GM19468 (cell line): ENCODE measurements around the gene ATAD3C.

ENCODE experiments used
- ATAC-seq: cut with Tn5 transposase; IDR thresholded peaks from one replicate; pipeline ENCODE4 v1.9.1; 2021; ENCODE audit warnings: mild to moderate bottlenecking, moderate library complexity, moderate number of reproducible peaks; ENCODE audit not compliant: unreplicated experiment; ENCODE audit errors: extremely low read depth

Gene ATAD3C

DNA sequence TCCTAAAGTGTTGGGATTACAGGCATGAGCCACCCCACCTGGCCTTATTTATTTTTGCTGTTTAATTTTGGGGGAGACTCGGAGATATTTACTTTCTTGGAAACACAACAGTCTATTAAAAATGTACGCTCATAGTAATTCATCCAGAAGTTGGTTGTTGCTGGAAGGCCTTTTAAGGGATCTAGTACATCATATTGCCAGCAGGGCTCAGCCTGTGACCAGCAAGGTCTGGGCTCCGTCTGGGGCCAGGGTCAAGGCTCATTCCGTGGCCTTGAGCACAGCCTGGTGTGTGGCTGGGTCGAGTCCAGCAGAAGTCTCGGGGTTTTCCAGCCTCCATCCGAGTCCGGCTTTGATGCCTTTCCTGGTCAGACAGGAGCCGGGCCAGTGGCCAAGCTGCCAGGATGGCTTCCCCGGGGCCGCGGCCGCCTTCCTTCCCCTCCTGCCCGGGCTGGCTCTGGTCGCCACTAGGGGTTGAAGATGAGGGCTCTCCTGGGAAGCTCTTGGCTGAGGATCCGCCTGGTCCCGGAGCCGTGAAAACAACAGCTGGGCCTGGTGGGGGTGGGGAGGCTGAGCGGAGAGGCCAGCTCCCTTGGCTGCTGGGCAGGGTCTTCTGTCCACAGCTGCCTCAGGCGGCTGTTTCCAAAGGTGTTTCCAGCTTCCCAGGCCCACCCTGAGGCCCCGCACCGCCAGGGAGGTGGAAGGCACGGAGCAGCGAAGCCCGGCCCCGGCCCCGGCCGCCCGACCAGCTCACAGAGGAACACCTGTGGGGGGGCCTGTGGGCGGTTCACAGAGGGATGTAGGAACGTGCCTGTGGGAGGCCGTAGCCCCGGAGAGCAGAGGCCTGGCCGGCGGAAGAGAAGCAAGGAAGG is 19.1 kb upstream of the ATAD3C start:
- no peak for ATAC-seq

DNA sequence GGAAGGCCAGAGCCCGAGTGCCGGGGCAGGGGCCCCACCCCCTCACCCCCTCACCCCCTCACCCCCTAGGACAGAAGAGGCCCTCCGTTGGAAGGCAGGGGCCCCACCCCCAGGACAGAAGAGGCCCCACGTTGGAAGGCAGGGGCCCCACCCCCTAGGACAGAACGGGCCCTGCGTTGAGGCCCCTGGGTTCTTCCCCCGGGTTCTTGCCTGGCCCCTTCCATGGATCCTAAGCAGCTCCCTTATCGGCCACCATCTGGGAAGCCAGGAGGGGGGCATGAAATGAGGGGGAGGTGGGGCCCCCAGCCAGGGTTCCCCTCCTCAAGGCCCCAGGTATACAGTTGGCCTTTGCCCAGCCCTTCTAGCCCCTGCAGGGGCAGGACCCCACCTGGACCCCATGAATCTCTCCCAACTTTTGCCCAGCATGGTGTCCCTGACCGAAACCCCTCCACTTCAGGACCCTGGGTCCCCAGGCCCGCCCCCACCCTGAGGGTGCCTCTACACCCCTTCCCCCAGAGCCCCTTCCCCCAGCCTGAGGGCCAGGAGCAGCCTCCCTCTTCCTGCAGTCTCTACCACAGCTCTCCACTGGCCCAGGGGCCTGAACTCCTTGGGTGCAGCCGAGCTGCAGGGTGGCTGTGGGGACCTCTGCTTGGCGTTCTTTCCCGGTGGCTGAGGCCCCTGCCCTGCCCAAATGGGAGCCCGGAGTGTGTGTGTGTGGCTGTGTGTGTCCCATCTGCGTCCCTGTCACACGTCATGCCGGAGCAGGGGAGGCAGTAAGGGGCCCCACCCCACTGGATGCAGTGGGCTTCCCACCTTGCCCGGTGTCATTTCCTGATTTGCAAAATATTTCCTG is 18.3 kb upstream of the ATAD3C start:
- no peak for ATAC-seq

DNA sequence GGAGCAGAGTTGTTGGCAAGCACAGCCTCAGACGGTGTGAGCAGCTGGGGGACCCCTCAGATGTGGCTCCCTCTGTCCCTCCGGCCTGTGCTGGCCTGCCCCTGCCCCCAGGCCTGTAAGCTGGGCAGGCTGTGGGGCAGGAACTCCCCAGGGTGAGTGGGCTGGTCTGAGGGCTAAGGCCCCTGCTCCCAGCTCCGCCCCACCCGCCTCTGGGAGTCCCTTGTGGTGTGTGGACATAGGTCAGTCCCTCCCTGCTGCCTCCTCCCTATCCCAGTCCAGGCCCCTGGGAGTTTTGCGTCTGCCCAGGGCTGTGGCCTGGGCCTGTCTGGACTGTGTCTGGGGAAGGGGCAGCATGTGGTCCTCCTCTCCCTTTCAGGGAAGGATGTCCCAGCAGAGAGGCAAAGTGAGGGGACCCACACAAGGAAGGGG is 17.6 kb upstream of the ATAD3C start:
- ATAC-seq, result no peak

DNA sequence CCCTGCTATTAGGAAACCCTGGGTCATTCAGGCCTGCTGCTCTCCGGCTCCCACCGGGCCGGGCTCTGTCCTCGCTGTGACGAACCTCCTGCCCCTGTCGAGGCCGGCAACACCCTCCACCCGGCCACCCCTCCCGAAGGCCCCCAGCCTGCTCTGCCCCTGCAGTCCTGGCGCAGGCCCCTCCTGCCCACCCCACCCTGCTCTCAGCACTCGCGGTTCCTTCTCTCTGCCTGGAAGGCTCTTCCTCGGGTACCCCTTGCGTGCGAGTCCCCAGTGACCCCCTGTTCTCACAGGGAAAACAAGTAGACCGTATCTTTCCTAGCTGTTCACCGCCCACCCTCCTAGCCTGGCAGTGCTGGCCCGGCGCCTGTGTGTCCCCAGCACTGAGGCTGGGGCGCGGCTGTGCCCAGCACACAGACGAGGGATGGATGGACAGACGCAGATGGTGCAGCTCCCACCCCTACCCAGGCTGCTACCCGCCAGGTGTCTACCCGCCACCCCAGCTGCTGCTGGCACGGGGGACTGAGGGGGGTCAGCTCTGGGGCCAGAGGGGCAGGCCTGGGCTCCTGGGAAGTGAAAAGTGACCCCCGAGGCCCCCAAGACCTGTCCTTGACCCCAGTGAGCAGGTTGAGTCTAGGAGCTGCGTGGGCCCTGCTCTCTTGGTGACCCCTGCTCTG is 17.1 kb upstream of the ATAD3C start:
- ATAC-seq, result no peak

DNA sequence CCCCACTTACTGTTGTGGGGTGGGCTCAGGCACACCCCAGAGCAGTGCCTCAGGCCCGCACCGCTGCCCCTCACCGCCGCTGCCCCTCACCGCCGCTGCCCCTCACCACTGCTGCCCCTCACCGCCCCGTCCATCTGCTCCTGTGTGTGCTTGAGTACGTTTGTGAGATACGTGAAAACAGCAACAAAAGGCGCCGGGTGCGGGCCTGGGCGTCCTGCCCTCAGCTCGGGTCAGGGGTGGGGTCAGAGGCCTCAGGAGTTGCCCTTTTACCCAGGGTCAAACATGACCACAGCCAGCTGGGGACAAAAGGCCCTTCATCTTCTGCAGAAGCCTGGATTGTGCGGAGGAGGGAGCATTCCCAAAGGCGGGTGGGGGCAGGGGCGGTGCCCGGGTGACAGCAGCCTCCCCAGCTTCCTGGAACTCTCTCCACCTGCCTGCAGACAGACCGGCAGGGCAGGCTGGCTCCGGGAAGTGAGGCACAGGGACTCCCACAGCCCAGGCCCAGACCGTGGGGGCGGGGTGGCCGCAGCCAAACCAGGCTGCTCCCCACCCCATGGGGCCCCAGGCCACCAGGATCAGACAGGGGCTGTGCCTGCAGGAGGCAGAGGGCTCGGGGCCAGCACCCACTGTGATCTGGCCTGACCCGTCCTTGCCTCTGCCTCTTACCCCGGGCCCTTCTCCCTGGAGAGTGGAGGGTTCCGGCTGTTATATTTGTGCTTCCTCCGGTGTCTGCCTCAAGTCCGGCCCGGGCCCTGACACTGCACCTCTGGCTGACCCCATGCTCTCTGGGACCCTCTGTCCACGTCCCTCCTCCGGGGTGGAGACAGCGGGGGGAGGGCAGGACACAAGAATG is 16.3 kb upstream of the ATAD3C start:
- no peak for ATAC-seq

DNA sequence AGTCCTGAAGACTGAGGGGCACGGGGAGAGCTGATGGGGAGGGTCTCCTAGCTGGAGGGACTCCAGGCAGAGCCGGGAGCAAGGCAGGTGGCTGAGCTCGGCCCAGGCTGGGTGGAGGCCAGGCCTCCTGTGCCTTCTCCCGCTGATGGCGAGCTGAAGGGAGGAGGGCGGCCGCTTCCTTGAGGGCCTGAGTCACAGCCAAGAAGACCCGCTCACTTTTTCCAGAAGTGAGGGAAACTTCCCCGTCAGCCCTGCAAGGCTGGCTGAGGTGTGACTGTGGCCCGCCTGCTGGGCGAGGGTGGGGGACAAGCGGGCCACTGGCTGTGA is 15.7 kb upstream of the ATAD3C start:
- no peak for ATAC-seq

DNA sequence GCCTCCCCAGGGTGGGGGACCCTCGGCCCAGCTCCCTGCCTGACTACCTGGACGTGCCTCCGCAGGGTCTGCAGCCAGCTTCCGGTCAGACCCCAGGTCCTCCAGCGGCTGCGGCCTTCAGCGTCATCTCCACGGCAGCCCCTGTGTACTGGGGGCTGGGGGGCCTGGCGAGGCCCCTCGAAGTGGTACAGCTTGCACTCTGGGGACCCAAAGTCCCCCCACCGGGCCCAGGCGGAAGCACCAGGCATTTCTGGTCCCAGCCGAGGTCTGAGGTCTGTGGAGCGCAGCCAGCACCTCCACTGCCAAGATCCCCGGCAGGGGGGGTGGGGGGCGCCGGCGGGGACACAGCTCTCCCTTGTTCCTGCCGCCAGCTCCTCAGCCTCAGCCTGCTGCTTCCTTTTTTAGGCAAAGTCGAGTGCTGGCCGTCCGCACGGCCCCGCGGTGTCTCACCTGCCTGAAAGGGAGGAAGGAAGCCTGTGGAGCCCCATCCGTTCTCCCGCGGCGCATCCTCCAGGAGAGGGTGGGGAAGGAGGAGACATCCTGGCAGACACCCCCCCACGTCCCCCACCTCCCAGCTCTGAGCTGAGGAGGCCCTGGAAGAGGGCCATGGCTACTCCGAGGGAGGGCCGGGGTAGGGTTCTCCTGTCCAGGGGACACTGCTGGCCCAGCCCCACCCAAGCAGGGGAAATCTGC is 15.2 kb upstream of the ATAD3C start:
- no peak for ATAC-seq

DNA sequence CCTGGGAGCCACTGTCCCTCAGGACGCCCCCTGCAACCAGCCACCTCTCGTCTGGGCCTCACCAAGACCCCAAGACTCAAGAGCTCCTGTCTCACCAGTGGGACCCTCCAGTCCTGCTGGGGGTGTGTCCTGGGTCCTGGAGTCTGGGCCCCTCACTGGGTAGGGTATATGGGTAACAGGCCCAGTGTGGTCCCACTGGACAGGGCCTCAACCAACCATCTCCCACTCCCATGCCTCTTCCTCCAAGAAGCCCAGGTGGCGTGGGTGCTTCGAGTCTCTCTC is 14.7 kb upstream of the ATAD3C start:
- no peak for ATAC-seq

DNA sequence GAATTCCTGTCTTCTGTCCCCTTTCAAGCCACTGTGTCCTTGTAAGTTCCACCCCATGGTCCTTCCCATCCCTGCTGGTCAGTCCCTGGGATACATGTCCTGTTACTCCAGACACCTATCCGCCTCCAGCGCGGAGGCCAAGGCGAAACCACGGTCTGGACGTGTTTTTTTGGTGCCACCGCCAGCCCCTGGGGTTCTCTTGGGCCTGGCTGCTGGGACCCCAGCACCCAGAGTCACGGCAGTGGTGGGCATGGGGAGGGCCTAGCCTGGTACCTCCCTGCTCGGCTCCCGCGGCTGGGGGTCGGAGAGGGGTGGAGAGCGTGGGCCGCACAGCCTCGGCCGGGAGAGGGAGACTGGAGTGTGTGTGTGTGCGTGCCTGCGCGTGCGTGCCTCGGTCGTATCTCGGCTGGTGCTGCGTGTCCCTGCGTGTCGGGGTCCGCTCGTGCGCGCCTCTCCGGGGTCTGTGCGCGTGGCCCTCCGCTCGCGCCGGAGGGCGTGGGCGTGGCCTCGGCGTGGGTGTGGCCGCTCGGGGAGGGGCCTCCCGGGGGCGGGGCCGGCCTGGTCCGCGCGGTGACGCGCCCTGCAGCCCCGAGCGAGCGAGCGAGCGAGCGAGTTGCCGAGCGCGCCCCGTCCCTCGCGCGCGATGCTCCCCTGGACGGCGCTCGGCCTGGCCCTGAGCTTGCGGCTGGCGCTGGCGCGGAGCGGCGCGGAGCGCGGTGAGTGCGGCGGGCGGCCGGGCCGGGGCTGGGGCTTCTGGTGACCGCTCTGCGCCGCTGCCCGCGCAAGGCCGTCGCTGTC is 14.2 kb upstream of the ATAD3C start, which contains the start of gene VWA1:
Gene VWA1 (plus strand): TSS at position 585 of the 798 bp plus-strand sequence. CDS start 59 bp downstream, at position 644.
- no peak for ATAC-seq

DNA sequence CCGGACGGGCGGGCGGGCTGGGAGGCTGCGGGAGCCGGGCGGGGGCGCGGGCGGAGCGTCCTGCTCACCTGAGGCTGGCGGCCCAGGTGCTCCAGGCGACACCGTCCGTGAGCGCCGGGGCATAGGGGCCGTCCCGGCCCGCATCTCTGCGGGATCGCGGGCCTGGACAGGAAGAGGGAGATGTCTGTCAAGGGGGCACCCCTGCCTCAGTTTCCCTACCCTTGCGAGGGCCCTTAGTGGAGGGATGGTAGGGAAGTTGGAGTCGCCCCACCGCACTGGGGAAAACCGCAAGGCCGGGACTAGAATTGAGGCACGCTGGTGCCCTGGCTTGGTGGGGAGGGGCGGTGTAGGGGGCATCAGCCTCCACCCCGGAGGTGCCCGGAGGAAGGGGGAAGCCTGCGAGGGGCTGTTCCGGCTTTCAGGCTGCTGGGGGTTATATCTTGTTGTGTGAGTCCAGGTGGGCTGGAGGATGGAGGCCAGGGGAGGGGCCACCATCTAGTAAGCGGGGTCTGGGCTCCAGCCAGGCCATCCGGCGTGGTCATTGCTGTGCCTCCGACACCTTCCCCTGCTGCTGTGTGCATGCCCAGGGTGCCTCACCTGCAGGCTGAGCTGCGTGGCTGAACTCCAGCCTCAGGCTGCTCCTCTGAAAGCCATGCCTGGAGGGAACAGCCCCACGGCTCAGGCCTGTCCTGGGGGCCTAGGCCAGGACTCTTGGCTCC is 13.4 kb upstream of the ATAD3C start:
- ATAC-seq, result no peak

DNA sequence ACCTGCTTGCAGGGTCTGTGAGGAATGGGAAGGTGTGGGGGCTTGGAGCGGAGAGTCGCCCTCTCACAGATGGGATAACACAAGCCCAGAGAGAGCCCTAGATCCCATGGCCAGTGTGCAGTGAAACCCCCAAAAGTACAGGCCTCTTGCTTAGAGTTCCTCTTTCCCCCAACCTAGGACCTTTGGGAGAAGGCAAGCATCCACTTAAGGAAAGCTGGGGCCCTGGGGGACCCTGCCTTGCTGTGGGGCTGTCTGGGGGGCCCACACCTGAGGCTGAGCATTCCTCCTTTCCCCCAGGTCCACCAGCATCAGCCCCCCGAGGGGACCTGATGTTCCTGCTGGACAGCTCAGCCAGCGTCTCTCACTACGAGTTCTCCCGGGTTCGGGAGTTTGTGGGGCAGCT is 12.9 kb upstream of the ATAD3C start:
- ATAC-seq, result no peak

DNA sequence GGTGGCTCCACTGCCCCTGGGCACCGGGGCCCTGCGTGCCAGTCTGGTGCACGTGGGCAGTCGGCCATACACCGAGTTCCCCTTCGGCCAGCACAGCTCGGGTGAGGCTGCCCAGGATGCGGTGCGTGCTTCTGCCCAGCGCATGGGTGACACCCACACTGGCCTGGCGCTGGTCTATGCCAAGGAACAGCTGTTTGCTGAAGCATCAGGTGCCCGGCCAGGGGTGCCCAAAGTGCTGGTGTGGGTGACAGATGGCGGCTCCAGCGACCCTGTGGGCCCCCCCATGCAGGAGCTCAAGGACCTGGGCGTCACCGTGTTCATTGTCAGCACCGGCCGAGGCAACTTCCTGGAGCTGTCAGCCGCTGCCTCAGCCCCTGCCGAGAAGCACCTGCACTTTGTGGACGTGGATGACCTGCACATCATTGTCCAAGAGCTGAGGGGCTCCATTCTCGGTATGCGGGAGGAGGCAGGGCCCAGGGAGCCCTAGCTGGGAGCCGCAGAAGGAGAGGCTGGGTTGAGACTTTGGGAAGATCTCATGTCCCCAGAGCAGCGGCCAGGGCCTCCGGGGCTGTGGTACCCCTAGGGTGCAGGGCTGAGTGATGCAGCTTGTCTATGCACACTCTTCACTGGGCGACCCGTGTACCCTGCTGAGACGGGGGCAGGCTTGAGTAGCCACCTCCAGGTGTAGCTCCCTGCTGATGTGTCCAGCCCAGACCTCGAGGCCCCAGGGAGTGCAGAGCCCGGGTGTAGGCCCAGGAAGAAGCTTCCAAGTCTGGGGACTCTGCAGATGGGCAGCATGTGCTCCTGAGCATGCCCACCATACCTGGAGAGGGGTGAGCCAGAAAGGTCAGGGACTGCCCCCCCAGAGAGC is 12.2 kb upstream of the ATAD3C start:
- ATAC-seq, result no peak

DNA sequence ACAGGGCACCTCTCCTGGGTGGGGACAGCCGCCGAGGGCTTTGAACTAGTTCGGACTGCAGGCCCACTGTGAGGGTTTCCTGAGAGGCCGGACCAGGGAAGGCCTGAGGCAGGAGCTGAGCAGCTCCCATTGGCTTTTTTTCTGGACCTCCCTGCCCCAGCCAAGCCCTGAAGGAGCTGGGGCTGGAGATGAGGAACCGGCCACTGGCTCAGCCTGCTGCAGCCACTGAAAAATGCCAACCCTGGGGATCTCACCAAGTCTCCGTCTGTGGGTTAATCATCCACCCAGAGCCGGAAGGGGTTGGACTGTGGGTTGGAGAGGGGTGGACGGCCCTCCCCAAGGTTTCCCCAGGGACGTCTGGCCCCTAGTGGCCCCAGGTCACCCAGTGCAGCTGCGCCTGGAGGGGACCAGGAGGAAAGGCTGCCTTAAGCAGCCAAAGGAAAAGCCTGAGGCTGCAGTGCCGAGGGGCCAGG is 11.5 kb upstream of the ATAD3C start:
- no peak for ATAC-seq

DNA sequence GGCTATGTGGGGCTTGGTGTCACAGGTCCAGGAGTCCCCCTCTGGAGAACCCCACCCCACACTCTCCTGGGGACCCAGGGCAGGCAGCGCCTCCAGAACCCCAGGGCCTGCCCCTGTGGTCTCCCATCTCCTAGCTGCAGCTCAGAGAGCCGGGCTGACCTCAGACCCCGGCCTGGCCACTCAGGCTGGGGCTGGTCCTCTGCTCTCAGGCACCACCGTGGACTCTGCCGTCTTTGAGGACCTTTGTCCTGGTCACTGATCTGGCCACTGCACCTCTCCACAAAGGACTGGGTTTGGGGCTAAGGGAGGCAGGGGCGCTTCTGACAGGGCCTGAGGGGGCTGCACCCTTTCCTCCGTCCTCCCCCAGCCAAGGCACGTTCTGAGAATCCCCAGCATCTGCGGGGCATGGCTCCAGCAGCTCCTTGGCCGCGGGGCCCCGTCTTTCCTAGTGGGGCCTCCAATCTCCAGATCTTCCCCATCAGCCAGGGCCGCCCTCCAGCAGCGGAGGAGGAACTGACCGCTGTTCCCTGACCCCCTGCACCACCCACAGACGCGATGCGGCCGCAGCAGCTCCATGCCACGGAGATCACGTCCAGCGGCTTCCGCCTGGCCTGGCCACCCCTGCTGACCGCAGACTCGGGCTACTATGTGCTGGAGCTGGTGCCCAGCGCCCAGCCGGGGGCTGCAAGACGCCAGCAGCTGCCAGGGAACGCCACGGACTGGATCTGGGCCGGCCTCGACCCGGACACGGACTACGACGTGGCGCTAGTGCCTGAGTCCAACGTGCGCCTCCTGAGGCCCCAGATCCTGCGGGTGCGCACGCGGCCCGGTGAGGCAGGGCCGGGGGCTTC is 10.7 kb upstream of the ATAD3C start:
- no peak for ATAC-seq

DNA sequence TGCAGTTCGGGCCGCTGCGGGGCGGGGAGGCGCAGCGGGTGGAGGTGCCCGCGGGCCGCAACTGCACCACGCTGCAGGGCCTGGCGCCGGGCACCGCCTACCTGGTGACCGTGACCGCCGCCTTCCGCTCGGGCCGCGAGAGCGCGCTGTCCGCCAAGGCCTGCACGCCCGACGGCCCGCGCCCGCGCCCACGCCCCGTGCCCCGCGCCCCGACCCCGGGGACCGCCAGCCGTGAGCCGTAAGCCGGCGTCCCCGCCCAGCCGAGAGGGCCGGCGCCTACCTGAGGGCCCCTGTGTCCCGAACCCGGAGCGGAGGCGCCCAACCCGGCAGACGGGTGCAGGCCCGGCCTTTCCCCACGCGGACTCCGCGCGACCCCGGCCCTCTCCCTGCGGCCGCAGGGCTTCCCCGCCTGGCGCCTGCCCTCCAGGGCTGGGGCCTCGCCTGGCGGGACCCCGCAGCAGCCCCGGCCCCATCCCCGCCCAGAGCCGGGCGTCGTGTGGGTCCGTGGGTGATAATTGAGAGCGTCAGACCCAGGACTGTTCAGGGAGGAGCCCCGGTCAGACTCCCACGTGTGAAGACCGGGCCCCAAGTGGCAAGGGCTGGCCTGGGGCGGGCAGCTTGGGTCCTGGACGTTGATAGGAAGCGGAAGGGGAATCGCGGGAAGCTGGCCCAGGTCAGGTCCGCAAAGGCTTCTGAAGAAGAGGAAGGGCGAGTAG is 9.8 kb upstream of the ATAD3C start:
- no peak for ATAC-seq
